Measurements from ENCODE around the gene LNPEP.

GRCh38 chr5:96994493-96994892, 58.6 kb downstream of the LNPEP start:
- no peak for TF ChIP-seq CTCF (IDR thresholded peaks at IDR 0.05)
- no peak for TF ChIP-seq POLR2A (IDR thresholded peaks at IDR 0.05)

All from breast epithelium (tissue), 3 donors.